GM12801 (cell line): Measurements from ENCODE around the gene B9D1.

Source experiments
- TF ChIP-seq, protein P1 (sequence below): IDR thresholded peaks from one replicate; pipeline ENCODE4 v1.5.1; 2011; ENCODE audit warnings: control low read depth; ENCODE audit not compliant: insufficient read length; ENCODE audit errors: extremely low read depth

Gene B9D1

GRCh38 chr17:19342611-19343255 is 19.8 kb downstream of the B9D1 start:
- TF ChIP-seq, protein P1, sequence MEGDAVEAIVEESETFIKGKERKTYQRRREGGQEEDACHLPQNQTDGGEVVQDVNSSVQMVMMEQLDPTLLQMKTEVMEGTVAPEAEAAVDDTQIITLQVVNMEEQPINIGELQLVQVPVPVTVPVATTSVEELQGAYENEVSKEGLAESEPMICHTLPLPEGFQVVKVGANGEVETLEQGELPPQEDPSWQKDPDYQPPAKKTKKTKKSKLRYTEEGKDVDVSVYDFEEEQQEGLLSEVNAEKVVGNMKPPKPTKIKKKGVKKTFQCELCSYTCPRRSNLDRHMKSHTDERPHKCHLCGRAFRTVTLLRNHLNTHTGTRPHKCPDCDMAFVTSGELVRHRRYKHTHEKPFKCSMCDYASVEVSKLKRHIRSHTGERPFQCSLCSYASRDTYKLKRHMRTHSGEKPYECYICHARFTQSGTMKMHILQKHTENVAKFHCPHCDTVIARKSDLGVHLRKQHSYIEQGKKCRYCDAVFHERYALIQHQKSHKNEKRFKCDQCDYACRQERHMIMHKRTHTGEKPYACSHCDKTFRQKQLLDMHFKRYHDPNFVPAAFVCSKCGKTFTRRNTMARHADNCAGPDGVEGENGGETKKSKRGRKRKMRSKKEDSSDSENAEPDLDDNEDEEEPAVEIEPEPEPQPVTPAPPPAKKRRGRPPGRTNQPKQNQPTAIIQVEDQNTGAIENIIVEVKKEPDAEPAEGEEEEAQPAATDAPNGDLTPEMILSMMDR, result no peak

GRCh38 chr17:19341641-19342610 is 20.6 kb downstream of the B9D1 start:
- TF ChIP-seq, protein P1, result no peak

DNA sequence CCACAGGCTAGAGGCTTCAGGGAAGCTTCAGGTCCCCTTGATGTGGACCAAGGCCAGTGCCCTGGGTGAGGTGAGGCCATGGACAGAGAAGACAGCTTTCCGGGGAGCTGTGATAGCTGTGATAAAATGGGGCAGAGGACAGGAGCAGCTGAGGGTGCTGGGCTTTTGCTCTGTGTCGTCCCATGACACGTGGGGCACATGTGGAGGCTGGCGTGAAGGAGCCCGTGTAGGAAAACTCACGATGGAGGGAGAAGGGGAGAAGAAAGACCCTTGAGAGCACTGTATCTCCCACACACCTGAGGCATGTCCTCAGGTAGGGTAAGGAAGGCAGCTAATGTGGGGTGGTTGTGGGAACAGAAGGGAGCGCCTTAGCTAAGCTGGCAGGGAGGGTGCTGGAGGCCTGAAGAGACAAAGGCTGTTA is 21.3 kb downstream of the B9D1 start:
- TF ChIP-seq, protein P1, result no peak

DNA sequence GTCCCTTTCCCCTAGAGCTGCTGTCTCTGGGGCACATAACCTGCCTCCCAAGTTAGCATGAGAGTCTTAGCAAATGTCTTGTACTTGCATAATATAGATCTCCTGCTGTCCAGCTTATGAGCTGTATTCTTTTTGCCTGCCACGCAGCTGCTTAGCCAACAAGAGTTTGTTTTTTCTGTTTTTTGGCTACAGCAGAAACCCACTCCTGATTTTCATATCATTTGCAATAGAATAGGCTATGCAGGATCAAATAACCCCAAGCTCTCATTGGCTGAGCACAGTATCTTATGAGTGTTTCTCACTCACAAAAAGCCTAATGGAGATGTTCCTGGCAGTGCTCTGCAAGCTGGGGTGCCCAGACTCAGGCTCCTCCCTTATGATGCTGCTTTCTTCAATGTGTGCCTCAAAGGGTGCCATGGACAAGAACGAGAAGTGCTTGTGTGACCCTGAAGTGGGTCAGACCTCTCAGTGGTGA is 23.1 kb downstream of the B9D1 start:
- TF ChIP-seq, protein P1, result no peak

DNA sequence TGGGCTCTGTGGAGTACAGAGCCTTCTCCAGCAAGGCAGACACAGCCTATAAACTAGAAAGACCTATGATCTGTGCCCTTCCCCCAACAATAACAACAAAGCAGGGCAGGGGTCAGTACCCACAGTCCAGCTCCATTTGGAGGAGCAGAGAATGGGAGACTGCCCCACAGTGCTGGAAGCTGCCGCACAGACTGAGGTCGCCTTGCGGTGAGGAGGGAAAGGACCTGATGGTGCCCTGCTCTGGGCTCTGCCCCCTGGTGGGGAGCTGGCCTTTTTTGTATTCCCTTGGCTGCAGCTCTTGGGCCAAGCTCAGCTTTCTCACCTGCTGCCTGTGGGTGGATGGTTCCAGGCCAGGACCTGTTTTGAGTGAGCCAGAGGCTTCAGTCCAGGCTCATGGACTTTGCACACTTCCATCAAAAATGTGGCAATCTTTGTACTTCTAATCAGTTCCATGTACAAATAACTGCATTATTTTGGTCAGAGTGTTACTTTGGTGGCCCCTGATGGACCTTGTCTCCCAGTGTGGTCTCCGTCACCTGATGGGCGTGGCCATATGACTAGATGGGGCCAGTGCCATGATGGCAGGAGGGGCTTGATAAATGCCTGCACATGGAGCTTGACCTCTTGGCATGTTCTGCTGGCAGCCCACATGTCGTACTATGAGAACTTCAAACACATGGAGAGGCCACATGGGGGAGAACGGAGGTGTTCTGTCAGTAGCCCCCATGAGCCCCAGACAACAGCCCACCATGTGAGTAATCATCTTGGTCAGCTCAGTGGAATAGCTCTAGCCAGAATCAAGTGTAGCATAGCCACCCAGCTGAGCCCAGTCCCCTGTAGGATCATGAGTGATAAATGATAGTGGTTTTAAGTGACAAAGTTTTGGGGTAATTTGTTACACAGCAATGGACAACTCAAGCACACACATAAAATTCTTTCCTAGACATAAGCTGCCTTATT is 24.2 kb downstream of the B9D1 start:
- TF ChIP-seq, protein P1, result no peak

DNA sequence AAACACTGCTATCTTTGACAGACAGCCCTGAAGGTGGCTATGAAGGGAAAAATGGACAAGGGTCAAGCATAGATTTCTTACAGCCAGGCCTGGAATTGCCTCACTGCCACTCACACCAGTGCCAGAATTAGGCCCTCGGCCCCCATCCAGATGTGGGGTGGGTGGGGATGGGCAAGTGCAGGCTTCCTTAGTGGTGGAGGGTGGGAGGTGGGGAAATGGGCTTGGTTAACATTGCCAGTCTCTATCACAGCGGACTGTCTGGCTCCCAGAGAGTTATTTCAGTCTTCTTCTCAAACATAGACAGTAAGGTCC is 24.9 kb downstream of the B9D1 start:
- TF ChIP-seq, protein P1, result no peak
